GM10266 (cell line): Measurements from ENCODE around the gene LRP4.

Experiments used
- DNase-seq: peaks from one replicate; pipeline ENCODE4 v3.0.0; 2012; ENCODE audit errors: extremely low spot score
- CTCF ChIP-seq: IDR thresholded peaks from 2 replicates; pipeline ENCODE4 v1.5.1; 2012; ENCODE audit warnings: mild to moderate bottlenecking, low read depth; ENCODE audit not compliant: control insufficient read depth, insufficient read depth; ENCODE audit errors: missing control alignments

The LRP4 gene

DNA sequence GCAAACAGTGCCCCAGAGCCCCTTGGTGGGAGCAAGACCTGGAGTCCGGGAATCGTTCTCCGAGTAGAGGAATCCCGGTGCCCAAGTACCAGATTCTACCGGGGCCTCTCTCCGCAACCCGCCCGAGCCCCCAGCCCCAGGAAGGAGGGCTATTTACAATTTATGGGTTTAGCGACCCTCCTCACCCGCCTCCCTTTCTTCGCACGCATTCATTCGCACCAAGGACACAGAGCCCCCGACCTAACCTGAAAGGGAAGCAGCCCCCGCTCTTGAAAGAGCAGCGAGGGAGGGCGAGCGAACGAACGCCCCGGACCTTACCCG, 628 bp downstream of the LRP4 start:
- DNase-seq = no peak
- TF ChIP-seq CTCF = no peak

GRCh38 chr11:46917109-46917761, 1.1 kb downstream of the LRP4 start:
- no peak for TF ChIP-seq CTCF

GRCh38 chr11:46916286-46917108, 1.9 kb downstream of the LRP4 start:
- no peak for TF ChIP-seq CTCF
- peak; percentile 76 for DNase-seq

More at GRCh38 chr11:46917109-46917761, 1.1 kb downstream of the LRP4 start:
- peak; percentile 55 for DNase-seq

- DNase-seq = no peak
- no peak for TF ChIP-seq CTCF
Observed at GRCh38 chr11:46914910-46915309, 3.4 kb downstream of the LRP4 start.

DNA sequence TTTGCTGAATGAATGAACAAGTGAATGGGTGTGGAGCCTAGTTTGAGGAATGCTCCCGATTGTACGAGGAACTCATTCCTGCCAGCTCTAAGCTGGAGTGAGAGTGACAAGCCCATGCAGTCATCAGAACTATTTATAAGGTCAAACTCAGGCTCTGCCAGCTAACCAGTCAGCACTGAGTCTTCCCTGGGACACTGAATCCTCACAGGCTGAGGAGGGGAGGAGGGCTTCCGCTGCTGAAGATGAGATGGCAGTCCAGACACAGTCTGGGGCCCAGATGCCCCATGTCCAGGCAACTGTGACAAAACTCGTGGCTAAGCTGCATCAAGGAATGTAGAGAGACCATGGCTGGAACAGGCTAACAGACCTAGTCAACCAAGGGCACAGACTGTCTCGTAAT, 4.0 kb downstream of the LRP4 start:
- TF ChIP-seq CTCF = no peak
- DNase-seq = no peak

DNA sequence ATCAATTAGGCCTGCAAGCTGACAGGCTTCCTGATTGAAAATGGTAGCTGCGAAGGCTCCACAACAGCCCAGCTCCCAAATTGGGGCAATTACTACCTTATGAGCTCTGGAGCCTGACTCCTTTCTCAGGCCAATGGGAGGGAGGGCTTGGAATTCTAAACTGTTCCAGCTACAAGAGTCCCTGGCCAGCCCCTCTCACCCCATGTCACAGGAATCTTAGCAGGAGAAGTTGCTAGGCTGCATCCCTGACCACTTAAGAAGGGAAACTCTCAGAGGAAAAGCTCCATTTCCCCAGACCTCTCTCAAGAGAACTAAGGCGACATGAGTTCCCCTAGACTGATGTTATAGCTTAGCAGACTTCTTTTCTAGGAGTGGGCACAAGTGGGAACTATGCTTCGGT, 4.9 kb downstream of the LRP4 start:
- no peak for DNase-seq
- TF ChIP-seq CTCF = no peak

GRCh38 chr11:46912526-46913150, 5.7 kb downstream of the LRP4 start:
- no peak for TF ChIP-seq CTCF
- DNase-seq = no peak
